GM06990 (cell line): ENCODE measurements around the gene EPN3.
A peak's percentile ranks its signal among the peaks of the same experiment; 100 is the strongest.

Experiments
- DNase-seq: peaks from one replicate; pipeline ENCODE4 v3.0.0-alpha.2; 2011; ENCODE audit not compliant: insufficient read length; ENCODE audit errors: extremely low read depth
- H3K27me3 ChIP-seq: replicated peaks from 2 replicates; pipeline ENCODE4 v1.6.0; 2011; ENCODE audit warnings: low read length; ENCODE audit not compliant: control insufficient read depth, insufficient read depth
- H3K36me3 ChIP-seq: 2 replicates; pipeline ENCODE4 v1.5.1; 2011; ENCODE audit warnings: low read length; ENCODE audit not compliant: control insufficient read depth, insufficient read depth
- H3K4me3 ChIP-seq: replicated peaks from 2 replicates; pipeline ENCODE4 v1.5.1; 2011; ENCODE audit warnings: low read depth, mild to moderate bottlenecking, control low read depth, low read length
- CTCF ChIP-seq: IDR thresholded peaks from 2 replicates; pipeline ENCODE4 v1.5.1; 2011; ENCODE audit warnings: low read length, control low read depth, mild to moderate bottlenecking, inconsistent platforms; ENCODE audit not compliant: insufficient read depth, poor library complexity, severe bottlenecking

The EPN3 gene

DNA sequence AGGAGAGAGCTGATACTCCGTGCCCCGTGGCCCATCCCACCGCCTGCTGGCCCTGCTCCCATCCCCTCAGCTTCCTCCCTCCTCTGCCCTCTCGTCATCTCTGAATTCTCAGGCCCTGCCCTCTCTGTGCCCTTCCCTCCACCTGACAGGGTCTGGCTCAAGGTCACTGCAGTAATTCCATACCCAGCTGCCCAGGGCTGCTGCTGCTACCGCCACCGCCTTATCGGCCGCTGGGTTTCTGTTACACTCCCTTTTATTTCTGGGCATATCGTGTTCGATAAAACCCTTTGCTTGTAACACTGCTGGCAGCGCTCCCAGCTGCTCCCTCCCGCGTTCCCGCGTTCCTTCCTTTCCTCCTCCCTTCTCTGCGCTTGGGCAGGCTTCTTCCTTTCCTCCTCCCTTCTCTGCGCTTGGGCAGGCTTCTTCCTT is 1.2 kb downstream of the EPN3 start:
- Histone ChIP-seq H3K4me3 (no peak overlapping the region), H3K27me3 (no peaks in the 10 kb centered on the region; the same call in 1 of the 2 replicates), H3K36me3 (no peaks in the 10 kb centered on the region)
- no peak for TF ChIP-seq CTCF
- DNase-seq: no peak

- DNase-seq: no peak
- no peak overlapping the region for H3K4me3 ChIP-seq
- peak; percentile 28 for TF ChIP-seq CTCF
- H3K36me3 ChIP-seq: no peaks in the 10 kb centered on the region
- H3K27me3 ChIP-seq: no peaks in the 10 kb centered on the region; the same call in 1 of the 2 replicates
Measured at GRCh38 chr17:50534222-50534978, 1.9 kb downstream of the EPN3 start.

- no peaks in the 10 kb centered on the region for H3K36me3 ChIP-seq
- no peak for TF ChIP-seq CTCF
- no peaks in the 10 kb centered on the region; the same call in 1 of the 2 replicates for H3K27me3 ChIP-seq
- no peak for DNase-seq
- no peak overlapping the region for H3K4me3 ChIP-seq
Measured at GRCh38 chr17:50534979-50535326, 2.4 kb downstream of the EPN3 start.

DNA sequence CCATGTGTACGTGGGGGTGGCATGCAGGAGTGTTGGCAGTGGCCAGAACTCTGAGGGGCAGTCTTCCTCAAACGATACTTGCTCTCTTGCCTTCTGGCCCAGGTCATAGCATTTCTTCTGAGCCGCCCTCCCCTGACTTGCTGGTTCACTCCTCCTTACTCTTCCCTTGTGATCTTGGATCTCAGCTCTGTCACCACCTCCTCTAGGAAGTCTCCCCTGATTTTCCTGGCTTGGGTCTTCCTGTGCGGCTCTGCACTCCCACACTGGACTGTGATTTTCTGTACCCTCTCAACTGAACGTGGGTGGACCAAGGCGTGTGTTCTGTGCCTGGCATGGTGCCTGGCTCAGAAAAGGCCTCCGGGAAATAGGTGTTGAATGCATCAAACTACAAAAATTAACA is 2.9 kb downstream of the EPN3 start:
- Histone ChIP-seq H3K36me3 (no peaks in the 10 kb centered on the region), H3K4me3 (no peak overlapping the region), H3K27me3 (no peaks in the 10 kb centered on the region; the same call in 1 of the 2 replicates)
- no peak for TF ChIP-seq CTCF
- DNase-seq: no peak

DNA sequence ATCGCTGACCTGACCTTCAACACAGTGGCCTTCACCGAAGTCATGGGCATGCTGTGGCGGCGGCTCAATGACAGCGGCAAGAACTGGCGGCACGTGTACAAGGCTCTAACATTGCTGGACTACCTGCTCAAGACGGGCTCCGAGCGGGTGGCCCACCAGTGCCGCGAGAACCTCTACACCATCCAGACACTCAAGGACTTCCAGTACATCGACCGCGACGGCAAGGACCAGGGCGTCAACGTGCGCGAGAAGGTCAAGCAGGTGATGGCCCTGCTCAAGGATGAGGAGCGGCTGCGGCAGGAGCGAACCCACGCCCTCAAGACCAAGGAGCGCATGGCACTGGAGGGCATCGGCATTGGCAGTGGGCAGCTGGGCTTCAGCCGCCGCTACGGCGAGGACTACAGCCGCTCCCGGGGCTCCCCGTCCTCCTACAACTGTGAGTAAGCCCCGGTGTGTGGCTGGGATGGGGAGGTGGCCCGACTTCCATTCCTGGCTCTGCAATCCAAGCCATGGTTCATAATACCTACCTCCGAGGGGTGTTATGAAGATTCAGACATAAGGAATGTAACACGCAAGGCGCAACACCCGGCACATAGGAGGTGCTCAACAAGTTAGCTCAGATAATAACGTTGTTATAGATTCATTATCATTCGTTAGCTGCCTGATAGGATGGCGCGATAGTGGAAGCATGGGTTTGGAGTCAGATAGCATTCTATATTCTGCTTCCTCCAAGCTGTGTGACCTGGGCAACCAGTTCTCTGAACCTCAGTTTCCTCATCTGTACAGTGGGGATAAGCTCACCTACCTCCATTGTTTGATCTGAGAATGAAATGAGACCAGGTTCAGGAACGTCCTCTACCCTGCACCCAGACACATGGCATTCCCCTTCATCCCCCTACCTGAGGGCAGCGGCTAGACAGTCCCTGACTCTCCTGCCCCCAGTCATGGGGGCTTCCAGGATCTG is 4.4 kb downstream of the EPN3 start:
- no peak for TF ChIP-seq CTCF
- Histone ChIP-seq H3K36me3 (no peaks in the 10 kb centered on the region), H3K4me3 (no peak overlapping the region), H3K27me3 (no peaks in the 10 kb centered on the region; the same call in 1 of the 2 replicates)
- DNase-seq: no peak
